Spleen (tissue), 11 donors: ENCODE measurements around the gene IKBKG. TPM values are rescaled to one million over a fixed set of nuclear protein-coding genes. Genes with fewer than 3 reads are reported as not detected.
"Not testable (repeated sequence)": the region's sequence is repeated elsewhere in the genome, so short reads cannot be mapped to it uniquely, and the experiment has no call there.

Experiments
- DNase-seq: peaks from one replicate; pipeline ENCODE4 v3.0.0-alpha.2; 2020
- H3K27ac ChIP-seq, 8 donors: fragments of 200-600 bp; sonication (generic) in 7 of 8; 1 replicate in 4 of 8; 2 replicates in 4 of 8; pipeline versions ENCODE4 v1.5.0 to v1.8.0; 2016 to 2021; ENCODE audit warnings: inconsistent platforms in 4 of 8, mild to moderate bottlenecking in 4 of 8, moderate library complexity in 1 of 8
- H3K27me3 ChIP-seq, 7 donors: fragments of 200-600 bp; sonication (generic) in 6 of 7; replicated peaks in 1 of 7; 1 replicate in 4 of 7; 2 replicates in 3 of 7; pipeline versions ENCODE4 v1.5.0 to v1.8.0; 2016 to 2021; ENCODE audit warnings: inconsistent platforms in 3 of 7, mild to moderate bottlenecking in 1 of 7
- H3K36me3 ChIP-seq, 6 donors: fragments of 200-600 bp; sonication (generic) in 5 of 6; 1 replicate in 4 of 6; 2 replicates in 2 of 6; pipeline versions ENCODE4 v1.5.0 to v1.8.0; 2016 to 2021; ENCODE audit warnings: inconsistent platforms in 2 of 6
- H3K4me1 ChIP-seq, 6 donors: fragments of 200-600 bp; sonication (generic) in 5 of 6; 1 replicate in 3 of 6; 2 replicates in 3 of 6; pipeline versions ENCODE4 v1.5.0 to v1.8.0; 2016 to 2021; ENCODE audit warnings: inconsistent platforms in 3 of 6
- H3K4me3 ChIP-seq, 8 donors: fragments of 200-600 bp; sonication (generic) in 7 of 8; 1 replicate in 4 of 8; 2 replicates in 4 of 8; pipeline versions ENCODE4 v1.5.0 to v1.8.0; 2016 to 2021; ENCODE audit warnings: inconsistent platforms in 4 of 8, mild to moderate bottlenecking in 4 of 8, moderate library complexity in 2 of 8
- H3K9me3 ChIP-seq, 8 donors: fragments of 200-600 bp; sonication (generic) in 7 of 8; 1 replicate in 4 of 8; 2 replicates in 4 of 8; pipeline versions ENCODE4 v1.5.0 to v1.8.0; 2016 to 2021; ENCODE audit warnings: inconsistent platforms in 4 of 8
- POLR2A ChIP-seq, 3 donors: fragments of 450-650 bp; IDR thresholded peaks; one replicate each; pipeline ENCODE4 v1.5.1; 2017; ENCODE audit warnings: antibody characterized with exemption in 3 of 3, mild to moderate bottlenecking in 1 of 3
- POLR2AphosphoS5 ChIP-seq, 3 donors: sonication (generic); formaldehyde crosslinking; IDR thresholded peaks; one replicate each; pipeline ENCODE4 v1.5.1; 2017; ENCODE audit warnings: antibody characterized with exemption in 3 of 3
- WGBS, 5 donors: extraction: QIAGEN DNeasy Blood & Tissue Kit in 3 of 5; methylation state at CpG; one replicate each; pipeline versions ENCODE4 v1.1.5 to v1.1.7; 2013 to 2018; 5-methylcytosine and 5-hydroxymethylcytosine counted together
- intact Hi-C: fragments of 100-400 bp; cut with DNase I; formaldehyde crosslinking; loops from one replicate; pipeline ENCODE4 v1.15.0; 2023; ENCODE audit warnings: low total_unique reads
- polyA plus RNA-seq, 3 donors: library from polyadenylated mRNA; stranded (reverse); fragments of 200-250 nt; gene quantifications; one replicate each; pipeline ENCODE4 v1.2.1, GENCODE V29; 2013
- total RNA-seq, 7 donors: library from RNA; depleted of rRNA in 3 of 7; stranded (reverse); fragments of >200 nt in 3 of 7; fragmentation: NEBNext Ultra II Directional in 4 of 7; extraction: Animal tissue kit (Norgen Biotek cat#: 25700) in 4 of 7; gene quantifications; one replicate each; pipeline versions ENCODE4 v1.1.0 to v1.2.1, GENCODE V29; 2016 to 2021
- TF ChIP-seq, protein P1 (sequence below), 11 experiments: fragments of 200-600 bp in 7 of 11; fragments of 450-650 bp in 4 of 11; sonication (generic) in 4 of 11; IDR thresholded peaks in 8 of 11; conservative IDR thresholded peaks in 3 of 11; 1 replicate in 7 of 11; 2 replicates in 4 of 11; pipeline versions ENCODE4 v1.4.0 to v1.8.0; 2016 to 2021; ENCODE audit warnings: antibody characterized with exemption in 11 of 11, inconsistent platforms in 4 of 11, mild to moderate bottlenecking in 1 of 11
- donor health status: healthy with polysubstance abuse.
- donor health status: DM: no; HTN: no; CAD: no; lungs with moderate emphysema.
- donor health status: DM: no; HTN: no; CAD: no.
- donor health status: Bipolar disorder and iron deficiency.
- donor health status: healthy.
- donor health status: DM: no; HTN: no; CAD: no.
- donor health status: DM: yes; HTN: yes; CAD: no.

Gene IKBKG
- total and polyA plus RNA-seq, 10 donors = 18.9 to 66.6 (median 43.1) TPM

DNA sequence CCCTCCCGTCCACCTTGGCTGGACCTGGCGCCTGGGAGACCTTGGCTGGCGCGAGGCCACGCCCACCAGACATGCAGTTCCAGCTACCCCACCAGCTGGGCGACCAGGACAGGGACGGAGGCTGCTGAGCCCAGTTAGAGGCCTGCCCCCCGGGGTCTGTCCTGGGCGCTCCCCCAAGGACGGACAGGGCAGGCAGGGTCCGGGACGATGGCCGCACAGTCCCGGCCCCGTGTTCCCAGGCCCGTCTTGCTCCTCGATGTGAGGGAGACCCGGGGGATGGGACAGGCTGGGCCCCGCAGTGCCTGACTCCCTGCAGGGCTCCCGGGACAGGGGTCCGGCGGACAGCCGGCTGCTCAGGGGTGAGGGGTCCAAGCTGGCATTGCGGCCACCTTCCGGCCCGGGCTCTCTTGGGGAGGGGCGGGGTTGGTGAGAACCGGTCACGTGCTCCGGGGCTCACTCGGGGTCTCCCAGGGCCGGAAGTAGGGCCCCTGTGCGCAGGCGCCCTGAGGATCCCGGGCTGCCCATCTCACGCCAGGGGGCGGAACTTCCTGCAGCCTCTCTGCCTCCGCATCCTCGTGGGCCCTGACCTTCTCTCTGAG, 37.3 kb downstream of the IKBKG start, which contains the start of gene CTAG1A:
Gene CTAG1A, plus strand, starts transcription at position 549 of the 599 bp plus-strand sequence. CDS start 74 bp downstream, outside the sequence.
- H3K4me3 ChIP-seq, H3K27ac ChIP-seq, DNase-seq, H3K27me3 ChIP-seq, intact Hi-C loops, H3K9me3 ChIP-seq, H3K4me1 ChIP-seq, H3K36me3 ChIP-seq: not testable (repeated sequence)
- no CpG with 5 or more reads among the region's 39 CpGs for WGBS, 5 donors

DNA sequence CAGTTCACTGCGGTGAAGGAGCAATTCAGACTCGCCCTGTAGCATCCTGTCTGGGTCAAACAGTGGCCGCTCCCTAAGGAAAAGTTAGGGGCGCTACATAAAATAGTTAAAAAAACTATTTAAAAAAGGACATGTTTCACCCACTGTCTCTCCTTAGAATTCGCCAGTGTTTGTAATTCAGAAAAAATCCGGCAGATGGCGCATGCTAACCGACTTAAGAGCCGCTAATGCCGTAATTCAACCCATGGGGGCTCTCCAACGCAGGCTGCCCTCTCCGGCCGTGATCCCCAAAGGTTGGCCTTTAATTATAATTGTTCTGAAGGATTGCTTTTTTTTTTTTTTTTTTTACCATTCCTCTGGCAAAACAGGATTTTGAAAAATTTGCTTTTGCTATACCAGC, 43.0 kb downstream of the IKBKG start:
- H3K27me3 ChIP-seq, H3K4me3 ChIP-seq, H3K9me3 ChIP-seq, DNase-seq, H3K4me1 ChIP-seq, intact Hi-C loops, H3K36me3 ChIP-seq, H3K27ac ChIP-seq: not testable (repeated sequence)
- WGBS, 5 donors = 18 to 27% methylated on average over 4 to 6 of the region's 13 CpGs; no CpG with 5 or more reads in 3 of the 5 donors

DNA sequence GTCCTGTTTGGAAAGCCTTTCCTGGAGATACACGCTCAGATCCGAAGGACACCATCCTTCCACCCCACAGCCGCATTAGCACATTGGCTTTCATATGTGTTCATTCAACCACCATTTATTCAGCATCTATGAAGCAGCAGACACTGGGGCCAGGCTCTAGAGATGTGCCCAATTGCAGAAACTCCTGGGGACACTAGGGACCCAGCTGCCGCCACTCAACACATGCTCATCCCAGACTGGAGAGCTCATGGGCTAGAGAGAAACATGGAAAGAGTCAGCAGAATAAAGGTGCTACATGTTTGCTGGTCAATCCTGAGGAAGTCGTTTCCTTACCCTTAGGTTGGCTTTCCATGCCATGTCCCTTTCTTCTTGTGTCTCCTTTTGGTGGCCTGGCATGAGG, 45.1 kb downstream of the IKBKG start:
- Histone ChIP-seq H3K4me3 (no peak overlapping the region), H3K9me3 (peaks cover 0 to 5% (median 0%) of the 10 kb centered on the region in 8 donors), H3K27me3 (no peaks in the 10 kb centered on the region), H3K4me1 (no peaks in the 10 kb centered on the region), H3K27ac (no peak overlapping the region), H3K36me3 (no peaks in the 10 kb centered on the region)
- no peak for DNase-seq
- intact Hi-C loops = no loop called here
- TF ChIP-seq POLR2AphosphoS5 (IDR thresholded peaks at IDR 0.05) (no peak), POLR2A (IDR thresholded peaks at IDR 0.05) (no peak)
- TF ChIP-seq, protein P1, sequence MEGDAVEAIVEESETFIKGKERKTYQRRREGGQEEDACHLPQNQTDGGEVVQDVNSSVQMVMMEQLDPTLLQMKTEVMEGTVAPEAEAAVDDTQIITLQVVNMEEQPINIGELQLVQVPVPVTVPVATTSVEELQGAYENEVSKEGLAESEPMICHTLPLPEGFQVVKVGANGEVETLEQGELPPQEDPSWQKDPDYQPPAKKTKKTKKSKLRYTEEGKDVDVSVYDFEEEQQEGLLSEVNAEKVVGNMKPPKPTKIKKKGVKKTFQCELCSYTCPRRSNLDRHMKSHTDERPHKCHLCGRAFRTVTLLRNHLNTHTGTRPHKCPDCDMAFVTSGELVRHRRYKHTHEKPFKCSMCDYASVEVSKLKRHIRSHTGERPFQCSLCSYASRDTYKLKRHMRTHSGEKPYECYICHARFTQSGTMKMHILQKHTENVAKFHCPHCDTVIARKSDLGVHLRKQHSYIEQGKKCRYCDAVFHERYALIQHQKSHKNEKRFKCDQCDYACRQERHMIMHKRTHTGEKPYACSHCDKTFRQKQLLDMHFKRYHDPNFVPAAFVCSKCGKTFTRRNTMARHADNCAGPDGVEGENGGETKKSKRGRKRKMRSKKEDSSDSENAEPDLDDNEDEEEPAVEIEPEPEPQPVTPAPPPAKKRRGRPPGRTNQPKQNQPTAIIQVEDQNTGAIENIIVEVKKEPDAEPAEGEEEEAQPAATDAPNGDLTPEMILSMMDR (IDR thresholded peaks at IDR 0.05 in 8 of 11, conservative IDR thresholded peaks at IDR 0.05 in 3 of 11) = no peak
- WGBS, 5 donors = 84 to 100% (median 89%) methylated on average over 5 of the region's 5 CpGs

DNA sequence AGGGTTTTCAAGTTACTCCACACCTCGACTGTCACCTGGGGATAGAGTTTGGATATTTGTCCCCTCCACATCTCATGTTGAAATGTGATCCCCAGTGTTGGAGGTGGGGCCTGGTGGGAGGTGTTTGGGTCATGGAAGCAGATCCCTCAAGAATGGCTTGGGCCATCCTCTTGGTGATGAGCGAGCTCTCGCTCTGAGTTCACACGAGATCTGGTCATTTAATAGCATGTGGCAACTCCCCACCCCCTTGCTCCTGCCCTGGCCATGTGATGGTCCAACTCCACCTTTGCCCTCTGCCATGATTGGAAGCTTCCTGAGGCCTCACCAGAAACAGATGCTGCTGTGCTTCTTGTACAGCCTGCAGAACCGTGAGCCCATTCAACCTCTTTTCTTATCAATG, 45.8 kb downstream of the IKBKG start:
- H3K4me1 ChIP-seq = no peaks in the 10 kb centered on the region

DNA sequence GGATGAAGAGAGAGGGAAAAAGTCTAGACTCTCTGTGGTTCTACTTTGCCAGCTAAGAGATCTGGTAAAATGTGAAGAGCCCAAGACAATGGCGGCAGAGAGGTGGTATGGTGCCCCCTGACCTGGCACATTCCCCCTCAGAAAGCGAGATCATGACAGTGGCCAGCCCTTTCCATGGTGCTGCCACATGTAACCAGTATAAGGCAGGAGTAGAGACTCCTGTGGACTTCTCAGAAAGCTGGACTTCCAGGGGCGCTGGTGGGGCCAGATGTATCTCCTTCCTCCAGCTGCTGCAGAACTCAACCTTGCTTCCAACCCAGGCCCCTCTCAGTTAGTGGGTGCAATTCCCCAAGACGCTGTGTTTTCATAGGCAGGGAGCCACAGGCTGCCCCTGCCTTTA, 47.1 kb downstream of the IKBKG start:
- Histone ChIP-seq H3K27me3 (no peaks in the 10 kb centered on the region), H3K27ac (no peak overlapping the region), H3K9me3 (peaks cover 0 to 5% (median 0%) of the 10 kb centered on the region in 8 donors), H3K36me3 (no peaks in the 10 kb centered on the region), H3K4me1 (no peaks in the 10 kb centered on the region), H3K4me3 (no peak overlapping the region)
- intact Hi-C loops = no loop called here
- WGBS, 5 donors = 63 to 98% (median 72%) methylated on average over 4 of the region's 4 CpGs
- no peak for TF ChIP-seq POLR2A (IDR thresholded peaks at IDR 0.05)
- TF ChIP-seq, protein P1 (IDR thresholded peaks at IDR 0.05 in 8 of 11, conservative IDR thresholded peaks at IDR 0.05 in 3 of 11) = no peak
- TF ChIP-seq POLR2AphosphoS5 (IDR thresholded peaks at IDR 0.05) = no peak
- DNase-seq = no peak

More for the DNA sequence above, 45.8 kb downstream of the IKBKG start:
- DNase-seq = no peak
- H3K27me3 ChIP-seq = no peaks in the 10 kb centered on the region
- TF ChIP-seq, protein P1 (IDR thresholded peaks at IDR 0.05 in 8 of 11, conservative IDR thresholded peaks at IDR 0.05 in 3 of 11) = no peak
- TF ChIP-seq POLR2AphosphoS5 (IDR thresholded peaks at IDR 0.05) (no peak), POLR2A (IDR thresholded peaks at IDR 0.05) (no peak)
- intact Hi-C loops = no loop called here
- no peak overlapping the region for H3K27ac ChIP-seq
- H3K4me3 ChIP-seq = no peak overlapping the region
- H3K36me3 ChIP-seq = no peaks in the 10 kb centered on the region
- peaks cover 0 to 5% (median 0%) of the 10 kb centered on the region in 8 donors for H3K9me3 ChIP-seq
- WGBS, 5 donors = 79 to 95% (median 84%) methylated on average over 5 of the region's 5 CpGs; no CpG with 5 or more reads in 1 of the 5 donors
